Measurements from ENCODE around the gene MREG. TPM values are rescaled to one million over a fixed set of nuclear protein-coding genes. Genes with fewer than 3 reads are reported as not detected.
A peak's percentile ranks its signal among the peaks of the same experiment; 100 is the strongest.

Gene MREG, protein sequence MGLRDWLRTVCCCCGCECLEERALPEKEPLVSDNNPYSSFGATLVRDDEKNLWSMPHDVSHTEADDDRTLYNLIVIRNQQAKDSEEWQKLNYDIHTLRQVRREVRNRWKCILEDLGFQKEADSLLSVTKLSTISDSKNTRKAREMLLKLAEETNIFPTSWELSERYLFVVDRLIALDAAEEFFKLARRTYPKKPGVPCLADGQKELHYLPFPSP
- polyA plus RNA-seq (2013, experiment 1 of 2; ENCODE audit: insufficient read length), result 2.7 TPM
- polyA plus RNA-seq (2013, experiment 2 of 2; ENCODE audit: insufficient read length), result 2.4 TPM

DNA sequence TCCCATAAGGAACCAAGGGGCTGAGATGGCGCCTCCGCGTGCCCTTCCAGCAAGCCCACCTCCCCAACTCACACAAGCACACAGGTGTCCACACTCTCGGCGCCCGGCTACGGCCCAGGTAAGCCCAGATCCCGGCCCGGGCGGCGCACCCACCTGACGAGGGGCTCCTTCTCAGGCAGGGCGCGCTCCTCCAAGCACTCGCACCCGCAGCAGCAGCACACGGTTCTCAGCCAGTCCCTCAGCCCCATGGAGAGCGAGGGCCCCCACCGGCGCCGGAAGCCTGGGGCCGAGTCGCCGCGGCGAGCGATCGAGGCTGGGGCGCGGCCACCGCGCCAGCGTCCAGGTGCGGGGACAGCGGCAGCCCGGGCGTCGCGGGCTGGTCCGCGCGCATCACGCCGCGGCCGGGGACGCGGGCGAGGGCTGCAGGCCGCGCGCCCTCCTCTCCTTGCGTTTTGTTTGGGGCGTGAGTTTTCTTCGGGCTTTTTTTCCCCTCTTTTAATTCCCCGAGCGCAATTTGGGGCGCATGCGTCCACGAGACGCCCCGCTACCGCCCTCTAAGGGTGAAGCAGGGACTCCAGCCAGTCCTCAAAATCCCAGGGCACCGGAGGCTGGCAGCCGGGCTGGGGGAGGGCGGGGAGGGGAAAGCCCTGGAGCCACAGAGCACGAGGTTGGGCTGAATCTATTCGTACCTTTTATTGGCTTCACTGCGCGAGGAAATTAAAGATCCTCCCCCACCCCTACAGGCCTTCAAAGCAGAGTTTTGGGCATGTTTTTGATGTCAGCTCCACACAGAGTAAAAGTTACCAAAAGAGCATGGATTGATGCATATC is at the start of gene MREG:
MREG (minus strand) TSS at position 472 of the 830 bp plus-strand sequence; CDS start at position 248, 224 bp downstream.
- DNase-seq, result peak; percentile 78

DNA sequence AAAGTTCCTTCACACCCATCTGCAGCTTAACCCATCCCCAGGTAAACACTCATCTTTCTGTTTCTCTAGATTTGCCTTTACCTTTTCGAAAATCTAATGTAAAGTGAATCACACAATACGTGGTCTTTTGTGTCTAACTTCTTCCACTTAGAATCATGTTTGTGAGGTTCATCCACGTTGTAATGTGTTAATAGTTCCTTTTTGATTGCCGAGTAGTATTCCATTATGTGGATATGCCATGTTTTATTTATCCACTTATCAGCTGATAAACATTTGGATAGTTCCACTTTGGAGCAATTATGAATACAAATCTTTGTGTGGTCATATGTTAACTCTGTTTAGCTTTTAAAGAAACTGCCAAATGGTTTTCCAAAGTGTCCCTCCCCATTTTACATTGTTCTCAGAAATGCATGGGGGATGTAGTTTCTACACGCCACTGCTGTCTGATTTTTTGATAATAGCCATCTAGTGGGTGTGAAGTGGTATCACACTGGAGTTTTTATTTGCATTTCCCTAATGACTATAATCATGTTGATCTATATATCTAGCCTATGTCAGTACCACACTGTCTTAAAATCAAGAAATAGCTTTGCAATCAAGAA is 46.0 kb upstream of the MREG start:
- DNase-seq, result no peak

DNA sequence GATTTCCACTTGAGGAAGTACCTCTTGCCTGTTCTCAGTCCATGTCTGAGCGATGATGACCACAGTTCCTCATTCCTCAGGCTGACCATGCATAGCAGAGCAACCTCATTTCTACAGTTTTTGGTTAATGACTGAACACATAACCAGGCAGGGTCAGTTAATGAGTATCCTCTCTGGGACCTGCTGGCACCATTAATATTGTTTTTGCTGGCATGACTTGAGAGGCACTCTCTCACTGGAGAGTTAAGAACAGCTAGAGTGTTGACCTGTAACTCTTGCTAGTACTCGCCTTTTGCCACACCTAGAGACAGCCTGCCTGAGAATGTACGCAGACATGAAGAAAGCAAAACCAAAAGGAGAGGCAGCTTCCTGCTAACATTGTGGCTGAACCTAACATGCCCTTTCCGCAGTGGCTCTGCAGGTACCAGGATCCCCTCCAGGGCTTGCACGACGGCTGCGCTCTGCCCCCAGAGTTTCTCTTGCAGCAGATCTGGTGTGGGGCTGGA is 44.4 kb upstream of the MREG start:
- peak; percentile 43 for DNase-seq

DNA sequence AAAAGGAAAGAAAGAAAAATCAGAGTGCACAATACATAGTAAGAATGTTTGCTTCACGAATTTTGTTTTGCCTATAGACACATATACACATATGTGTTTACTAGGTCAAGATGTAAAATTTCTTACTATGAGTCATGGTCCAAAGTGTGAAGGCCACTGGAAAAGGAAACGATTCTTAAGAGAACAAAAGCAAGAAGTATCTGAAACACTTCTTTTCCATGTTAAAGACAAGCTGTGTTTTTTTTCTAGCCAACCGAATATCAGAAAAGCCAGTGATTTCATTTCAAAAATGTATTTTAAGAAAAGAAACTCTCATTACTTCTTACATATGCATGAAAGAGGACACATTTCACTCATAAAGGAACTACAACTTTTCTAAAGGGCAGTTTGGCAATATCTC is 43.4 kb upstream of the MREG start:
- no peak for DNase-seq

DNA sequence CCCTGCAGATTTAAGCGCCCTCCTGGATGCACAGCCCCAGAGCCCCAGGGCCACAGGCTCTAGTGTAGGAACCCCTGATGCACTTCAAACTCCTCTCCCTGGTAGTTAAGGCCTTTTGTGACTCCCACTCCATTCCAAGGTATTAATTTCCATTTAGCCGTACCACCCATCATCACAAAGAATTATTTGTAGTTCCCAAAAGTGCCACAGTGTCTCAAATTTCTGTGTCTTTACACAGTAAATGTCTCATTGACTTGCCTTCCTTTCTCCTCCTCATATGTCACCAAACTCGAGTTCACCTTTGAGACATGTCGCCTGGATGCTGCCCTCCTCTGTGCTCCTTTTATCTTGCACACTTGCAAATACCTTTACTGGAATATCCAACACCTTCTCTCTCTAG is 42.3 kb upstream of the MREG start:
- no peak for DNase-seq

DNA sequence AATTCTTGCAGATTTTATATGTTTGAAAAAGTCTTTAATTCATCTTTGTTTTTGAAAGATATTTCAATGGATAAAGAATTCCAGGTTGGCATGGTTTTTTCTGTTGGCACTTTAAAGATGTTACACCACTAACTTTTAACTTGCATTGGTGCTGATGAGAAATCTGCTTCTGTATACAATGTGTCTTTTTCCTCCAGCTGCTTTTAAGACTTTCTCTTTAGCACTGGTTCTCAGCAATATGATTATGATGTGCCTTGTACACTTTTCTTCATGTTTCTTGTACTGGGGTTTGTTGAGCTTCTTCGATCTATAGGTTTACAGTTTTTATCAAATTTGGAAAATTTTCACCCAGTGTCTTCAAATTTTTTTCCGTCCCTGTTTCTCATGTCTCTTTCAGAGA is 39.1 kb upstream of the MREG start:
- no peak for DNase-seq

DNA sequence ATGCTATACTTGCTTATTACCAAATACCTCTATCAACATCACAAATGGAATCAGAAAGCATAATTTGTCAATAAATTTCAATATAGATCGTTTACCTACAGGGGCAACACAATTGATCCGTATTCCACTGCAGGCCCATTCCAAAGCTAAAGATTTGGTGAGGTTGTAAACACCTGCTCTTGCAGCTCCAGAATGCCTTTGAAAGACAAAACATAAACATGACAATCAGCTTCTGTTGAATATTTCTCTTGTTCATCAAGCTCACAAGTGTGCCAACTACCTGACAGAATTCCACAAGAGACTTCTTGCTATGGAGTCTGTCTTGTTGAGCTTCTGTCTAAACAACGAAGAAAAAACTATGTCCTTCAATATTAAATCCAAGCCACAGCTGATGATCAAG is 38.0 kb upstream of the MREG start:
- no peak for DNase-seq

DNA sequence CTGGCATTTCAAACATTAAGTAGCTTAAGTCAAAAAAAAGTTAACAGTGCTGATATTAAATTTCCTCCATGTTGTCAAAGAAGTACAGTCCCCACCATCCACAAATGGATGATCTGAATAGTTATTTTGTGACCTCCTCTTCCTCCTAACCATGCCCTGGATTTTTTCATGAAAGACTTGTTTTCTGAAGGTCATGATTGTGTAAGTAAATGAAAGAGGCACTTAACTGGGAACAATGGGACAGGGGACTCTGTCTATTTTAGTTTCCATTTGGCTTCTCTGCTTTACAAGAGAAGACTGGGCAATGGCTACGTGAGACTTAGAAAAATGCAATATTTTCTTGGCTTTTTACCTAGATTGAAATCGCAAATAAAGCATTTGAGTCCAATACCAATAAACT is 36.1 kb upstream of the MREG start:
- DNase-seq, result no peak

DNA sequence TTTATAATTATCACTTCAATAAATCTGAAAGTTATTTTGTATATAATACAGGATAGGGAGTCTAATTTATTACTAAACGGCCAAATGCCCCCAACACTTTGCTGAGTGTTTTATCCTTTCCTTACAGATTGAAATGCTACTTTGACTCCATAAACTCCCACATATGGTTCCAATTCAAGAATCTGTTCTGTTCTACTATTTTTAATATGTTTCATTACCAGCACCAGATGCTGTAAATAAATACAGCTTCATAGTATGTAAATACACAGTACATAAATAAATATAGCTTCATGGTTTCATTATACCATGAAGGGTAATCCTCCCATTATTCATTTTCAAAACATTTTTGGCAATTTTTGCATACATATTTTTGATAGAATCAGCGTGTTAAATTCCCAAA is 34.0 kb upstream of the MREG start:
- DNase-seq, result no peak

DNA sequence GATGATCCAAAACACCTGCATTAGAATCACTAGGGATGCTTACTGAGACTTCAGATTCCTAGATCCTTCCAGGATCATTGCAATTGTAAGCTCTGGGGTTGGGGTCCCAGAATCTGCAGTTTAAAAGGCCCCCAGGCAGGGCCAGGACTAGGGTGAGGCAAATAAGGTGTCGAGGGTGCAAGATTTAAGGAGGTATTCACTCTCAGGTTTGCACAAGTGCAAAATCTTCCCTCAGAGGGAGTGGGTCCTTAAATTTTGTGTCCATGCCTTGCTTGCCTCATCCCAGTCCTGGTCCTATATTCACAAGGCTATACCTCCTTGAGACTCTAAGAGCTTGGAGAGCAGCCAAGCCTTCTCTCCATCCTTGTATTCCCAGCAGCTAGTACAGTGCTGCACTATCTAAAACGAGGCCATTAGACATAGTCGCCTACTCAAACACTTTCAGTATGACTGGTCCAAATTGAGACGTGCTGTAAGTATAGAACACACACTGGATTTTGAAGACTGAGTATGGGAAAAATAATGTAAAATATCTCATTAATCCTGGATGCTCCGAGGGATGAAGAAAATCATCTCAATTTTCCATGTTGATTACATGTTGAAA is 31.6 kb upstream of the MREG start:
- DNase-seq, result no peak

DNA sequence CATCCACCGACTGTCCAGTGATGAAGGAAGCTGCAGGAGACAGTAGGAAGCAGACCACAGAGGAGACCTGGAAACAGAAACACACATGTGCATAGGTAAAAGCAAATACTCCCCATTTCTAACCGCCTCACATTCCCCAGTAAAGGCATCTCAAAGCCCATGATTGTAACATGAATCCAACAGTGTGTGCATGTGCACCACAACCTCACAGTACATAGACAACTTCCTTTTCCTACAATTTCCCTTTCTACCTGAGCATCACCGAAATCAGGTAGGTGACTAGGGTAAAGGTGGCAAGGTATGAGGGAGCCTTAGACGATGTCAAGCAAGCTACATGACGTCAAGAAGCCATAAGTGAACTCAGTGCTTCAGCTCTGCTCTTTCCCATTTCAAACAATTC is 30.6 kb upstream of the MREG start:
- no peak for DNase-seq

DNA sequence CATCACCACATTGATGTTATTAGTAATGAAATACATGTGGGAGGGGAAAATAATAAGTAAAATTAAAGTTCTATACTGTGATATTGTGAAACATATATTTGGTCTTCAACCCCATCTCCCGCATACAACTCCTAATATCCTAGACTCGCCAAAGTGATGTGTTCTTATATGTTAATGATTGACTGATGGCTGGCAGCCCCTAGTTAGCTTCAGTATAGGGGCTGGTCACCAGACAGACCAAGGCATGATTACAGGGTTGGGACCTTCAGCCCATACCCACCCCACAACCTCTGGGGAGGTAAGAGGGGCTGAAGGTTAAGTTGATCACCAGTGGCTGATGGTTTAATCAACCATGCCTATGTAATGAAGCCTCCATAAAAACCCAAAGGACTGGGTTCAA is 28.1 kb upstream of the MREG start:
- DNase-seq, result no peak

DNA sequence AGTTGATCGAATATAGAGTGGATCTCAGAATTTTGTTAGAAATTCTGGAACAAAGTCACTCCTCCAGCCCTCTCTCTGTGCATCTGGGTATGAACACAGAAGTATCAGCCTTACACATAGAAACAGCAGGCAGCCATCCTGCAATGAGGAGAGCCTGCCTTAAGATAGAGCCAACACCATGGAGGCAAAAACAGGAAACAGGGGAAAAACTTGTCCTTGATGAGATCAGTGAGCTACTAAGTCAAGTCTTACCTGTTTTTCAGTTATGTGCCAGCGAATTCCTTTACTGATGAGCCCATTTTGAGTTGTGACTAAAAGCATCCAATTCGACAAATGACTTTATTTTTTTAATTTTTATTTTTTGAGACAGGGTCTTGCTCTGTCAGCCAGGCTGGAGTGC is 26.6 kb upstream of the MREG start:
- no peak for DNase-seq

DNA sequence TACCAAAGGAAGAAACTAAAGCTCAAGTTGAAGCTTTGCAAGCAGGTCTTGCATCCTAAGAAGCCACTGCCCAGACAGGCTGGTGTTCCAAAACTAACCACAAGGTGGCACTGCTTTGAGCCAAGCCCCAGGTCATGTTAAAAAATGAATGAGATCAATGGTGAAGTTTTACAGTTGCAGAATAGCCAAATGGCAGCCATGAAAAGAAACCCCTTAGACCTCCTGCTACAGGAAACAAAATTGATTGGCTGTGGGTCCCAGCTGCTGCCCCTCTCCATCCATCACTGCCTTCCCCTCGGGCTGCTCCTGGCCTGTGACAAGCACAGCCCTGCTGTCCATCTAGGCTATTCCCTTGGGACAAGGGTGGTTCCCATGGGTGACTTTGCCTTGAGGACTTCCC is 20.7 kb upstream of the MREG start:
- DNase-seq, result peak; percentile 67

DNA sequence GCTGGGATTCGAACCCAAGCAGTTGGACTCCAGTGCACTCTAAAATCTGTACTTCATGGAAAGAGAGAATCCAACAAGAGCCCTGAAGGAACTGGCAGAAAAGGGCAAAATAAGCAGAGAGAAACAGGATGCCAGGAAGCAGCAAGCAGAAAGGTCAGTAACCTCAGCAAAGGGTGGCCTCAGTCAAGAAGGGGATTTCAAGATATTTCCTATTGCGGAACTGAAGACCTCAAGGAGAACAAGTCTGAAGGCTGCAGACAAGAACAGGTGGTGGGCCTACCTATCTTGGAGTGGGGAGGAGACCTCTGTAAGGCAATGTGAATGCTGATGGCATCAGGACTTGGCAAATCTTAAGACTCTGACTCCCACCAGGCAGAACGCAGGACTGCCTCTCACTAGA is 20.1 kb upstream of the MREG start:
- no peak for DNase-seq

DNA sequence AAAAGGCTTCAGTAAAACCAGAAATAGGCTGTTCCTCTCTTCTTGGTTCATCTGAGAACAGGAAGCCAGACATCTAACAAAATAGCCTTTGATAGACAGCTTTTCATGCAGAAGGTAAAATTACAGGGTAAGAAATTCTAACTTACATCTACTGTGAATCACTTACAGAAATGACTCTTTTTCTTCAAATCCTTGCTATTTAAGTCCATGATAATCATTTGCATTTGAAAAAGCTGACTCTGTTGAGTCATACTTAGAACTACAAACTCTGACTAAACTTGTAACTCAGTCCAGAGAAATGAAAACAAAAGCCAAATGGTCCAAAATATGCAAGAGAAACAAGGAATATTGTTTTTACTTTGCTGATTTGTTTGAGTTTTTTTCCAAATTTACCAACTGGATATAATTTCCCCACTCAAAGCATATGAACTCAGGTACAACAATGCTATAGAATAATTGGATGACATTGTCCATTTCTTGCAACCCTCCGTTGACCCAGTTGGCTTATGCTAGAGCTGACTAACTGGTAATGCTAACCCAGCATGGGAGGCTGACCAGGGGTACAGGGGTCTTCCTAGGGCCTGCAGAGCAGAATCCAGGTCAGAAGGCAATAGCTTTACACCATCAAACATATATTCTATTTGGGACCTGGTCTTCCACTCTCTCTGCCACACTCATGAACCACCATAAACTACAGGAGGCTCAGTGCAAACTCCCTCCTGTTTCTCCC is 18.8 kb upstream of the MREG start:
- peak; percentile 90 for DNase-seq

DNA sequence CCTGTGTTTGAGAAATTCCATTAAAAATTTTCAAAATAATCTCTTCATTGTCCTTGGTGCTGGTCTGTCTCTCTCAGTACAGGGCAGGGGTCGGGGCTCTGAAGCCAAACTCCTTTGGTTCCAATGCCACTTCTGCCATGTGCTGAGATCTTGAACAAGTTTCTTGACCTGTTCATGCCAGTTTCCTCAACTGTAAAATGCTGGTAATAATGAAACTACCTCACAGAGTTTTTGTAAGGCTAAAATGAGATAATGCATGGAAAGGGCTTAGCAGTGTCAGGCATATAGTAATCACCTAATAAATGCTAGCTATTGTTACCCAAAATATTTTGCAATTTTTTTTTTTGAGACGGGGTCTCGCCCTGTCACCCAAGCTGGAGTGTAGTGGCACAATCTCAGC is 16.9 kb upstream of the MREG start:
- no peak for DNase-seq

DNA sequence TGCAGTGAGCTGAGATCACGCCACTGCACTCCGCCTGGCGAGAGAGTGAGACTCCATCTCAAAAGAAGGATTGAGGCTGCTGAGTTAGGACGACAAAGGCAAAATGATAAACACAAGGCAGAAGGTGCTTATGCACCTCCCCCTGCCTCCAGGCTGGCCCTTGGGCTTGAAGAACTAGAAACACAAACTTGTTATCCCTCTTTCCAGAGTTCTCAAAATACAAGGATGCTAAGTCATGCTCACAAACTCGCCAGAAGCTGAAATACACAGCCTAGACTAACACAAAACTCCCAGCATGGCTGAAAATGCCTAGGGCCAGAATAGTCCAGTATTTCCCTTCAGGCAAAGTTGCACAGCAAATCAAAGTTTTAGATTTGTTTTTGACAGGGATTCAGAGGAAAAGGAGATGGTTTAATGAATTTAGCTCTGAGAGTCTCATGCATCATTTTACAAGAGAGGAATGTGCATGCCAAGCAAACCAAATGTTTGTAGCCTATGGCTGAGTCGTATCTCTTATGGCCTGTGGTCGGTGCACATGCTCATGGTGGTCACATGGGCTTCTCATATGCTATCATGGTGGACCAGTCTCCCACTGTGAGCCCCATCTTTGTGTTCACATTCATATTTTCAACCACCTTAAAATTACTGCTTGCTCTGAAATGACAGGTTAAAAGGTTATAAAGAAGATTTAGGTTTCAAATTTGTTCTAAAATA is 16.2 kb upstream of the MREG start:
- DNase-seq, result peak; percentile 72

DNA sequence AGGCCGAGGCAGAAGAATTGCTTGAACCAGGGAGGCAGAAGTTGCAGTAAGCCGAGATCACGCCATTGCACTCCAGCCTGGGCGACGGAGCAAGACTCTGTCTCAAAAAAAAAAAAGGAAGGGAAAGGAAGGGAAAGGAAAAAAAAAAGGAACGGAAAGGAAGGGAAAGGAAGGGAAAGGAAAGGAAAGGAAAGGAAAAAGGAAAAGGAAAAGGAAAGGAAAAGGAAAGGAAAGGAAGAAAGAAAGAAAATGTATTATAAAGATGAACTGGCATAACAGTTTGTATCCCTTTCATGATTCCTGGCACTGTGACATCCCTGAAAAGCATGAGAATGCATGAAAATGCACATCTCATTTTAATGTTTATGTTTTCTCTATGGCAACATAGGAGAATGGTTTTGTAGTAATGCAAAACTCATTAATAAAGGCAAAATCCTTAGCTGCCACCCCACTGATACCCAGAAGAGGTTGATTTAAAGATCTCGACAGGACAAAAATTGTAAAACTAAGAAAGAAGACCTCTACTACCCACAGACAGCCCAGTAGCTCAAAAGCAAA is 11.5 kb upstream of the MREG start:
- no peak for DNase-seq

DNA sequence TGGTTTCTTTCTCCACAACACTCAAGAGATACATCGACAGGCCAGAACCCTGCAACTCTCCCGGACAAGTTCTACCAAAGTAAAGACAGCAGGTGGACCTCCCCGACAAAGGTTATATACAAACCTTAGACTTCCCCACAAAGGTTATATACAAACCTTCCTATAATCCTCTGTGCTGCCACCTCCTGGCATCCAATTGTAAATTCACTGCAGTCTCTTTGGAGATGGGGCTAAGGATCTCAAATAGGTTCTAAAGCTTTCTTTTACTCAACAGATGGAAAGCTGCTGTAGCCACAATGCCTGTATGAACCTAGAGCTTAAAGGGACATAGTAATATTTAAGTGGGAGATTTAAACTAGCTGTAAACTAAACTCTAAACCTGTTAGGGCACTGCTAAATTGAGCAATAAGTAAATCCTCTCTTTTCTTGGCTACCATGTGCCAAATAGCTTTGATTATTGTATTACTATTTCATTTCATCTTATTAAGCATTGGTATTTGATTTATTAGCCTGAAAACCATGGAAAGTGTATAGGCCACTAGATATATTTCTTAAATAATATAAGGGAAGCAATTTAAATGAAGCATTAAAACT is 9.8 kb upstream of the MREG start:
- peak; percentile 52 for DNase-seq
